Right renal pelvis (tissue), 4 donors: ENCODE measurements around the gene WDR13. TPM values are rescaled to one million over a fixed set of nuclear protein-coding genes. Genes with fewer than 3 reads are reported as not detected.
"Not testable (repeated sequence)": the region's sequence is repeated elsewhere in the genome, so short reads cannot be mapped to it uniquely, and the experiment has no call there.

Experiments
- DNase-seq, 4 donors: peaks; one replicate each; pipeline ENCODE4 v3.0.0-alpha.2; 2013; ENCODE audit warnings: low read depth in 4 of 4, low spot score in 3 of 4, missing footprints in 1 of 4
- polyA plus RNA-seq, 4 donors: library from polyadenylated mRNA; unstranded; fragments of 120-200 nt; gene quantifications; one replicate each; pipeline ENCODE4 v1.2.1, GENCODE V29; 2013; ENCODE audit not compliant: insufficient read length in 4 of 4

Gene WDR13
- polyA plus RNA-seq, 4 donors = 116 to 156 (median 127) TPM

- no peak for DNase-seq
Observed at GRCh38 chrX:48649102-48649501, 51.8 kb downstream of the WDR13 start.

DNA sequence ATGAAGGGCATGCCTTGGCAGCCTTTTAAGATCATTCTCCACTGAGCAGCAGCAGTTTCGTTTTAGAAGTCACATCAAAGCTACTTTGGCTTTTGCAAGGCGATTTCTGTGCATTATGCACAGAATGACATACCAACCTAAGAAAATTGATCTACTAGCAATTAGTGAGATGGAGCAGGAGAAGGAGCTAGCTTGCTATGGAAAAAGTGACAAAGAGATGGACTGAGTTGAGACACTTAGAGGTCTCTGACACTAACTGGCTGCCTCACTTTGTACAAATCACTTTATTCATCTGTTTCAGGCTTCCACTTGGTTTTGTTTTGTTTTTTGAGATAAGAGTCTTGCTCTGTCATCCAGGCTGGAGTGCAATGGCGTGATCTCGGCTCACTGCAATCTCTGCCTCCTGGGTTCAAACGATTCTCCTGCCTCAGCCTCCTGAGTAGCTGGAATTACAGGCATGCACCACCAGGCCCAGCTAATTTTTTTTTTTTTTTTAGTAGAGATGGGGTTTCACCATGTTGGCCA lies 54.8 kb downstream of the WDR13 start:
- not testable (repeated sequence) for DNase-seq

DNA sequence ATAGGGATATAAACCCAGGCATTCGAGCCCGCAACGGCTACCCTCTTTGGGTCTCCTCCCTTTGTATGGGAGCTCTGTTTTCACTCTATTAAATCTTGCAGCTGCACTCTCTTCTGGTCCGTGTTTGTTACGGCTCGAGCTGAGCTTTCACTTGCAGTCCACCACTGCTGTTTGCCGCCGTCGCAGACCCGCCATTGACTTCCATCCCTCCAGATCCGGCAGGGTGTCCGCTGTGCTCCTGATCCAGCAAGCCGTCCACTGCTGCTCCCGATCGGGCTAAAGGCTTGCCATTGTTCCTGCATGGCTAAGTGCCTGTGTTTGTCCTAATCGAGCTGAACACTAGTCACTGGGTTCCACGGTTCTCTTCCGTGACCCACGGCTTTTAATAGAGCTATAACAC lies 57.5 kb downstream of the WDR13 start:
- not testable (repeated sequence) for DNase-seq

Other genes starting within 250 kb of the WDR13 start
- gene SSX3, start 240.8 kb upstream of the WDR13 start, polyA plus RNA-seq = not detected
- not detected for gene SSX4, start 214.0 kb upstream of the WDR13 start, polyA plus RNA-seq
- not detected for gene SSX4B, start 185.5 kb upstream of the WDR13 start, polyA plus RNA-seq
- gene SLC38A5, start 127.2 kb upstream of the WDR13 start, polyA plus RNA-seq = 1 to 10 TPM; 4.6 to 7.2 (median 5.2) TPM
- gene FTSJ1, start 121.3 kb upstream of the WDR13 start, polyA plus RNA-seq = 10 to 100 TPM; 35.1 to 39.5 (median 36.3) TPM
- gene PORCN, start 88.5 kb upstream of the WDR13 start, polyA plus RNA-seq = 1 to 10 TPM; 6.6 to 8.6 (median 8.1) TPM
- gene EBP, start 75.7 kb upstream of the WDR13 start, polyA plus RNA-seq = 10 to 100 TPM; 69.1 to 76.2 (median 71.7) TPM
- gene TBC1D25, start 57.8 kb upstream of the WDR13 start, polyA plus RNA-seq = 10 to 100 TPM in 3 of 4 donors, 1 to 10 TPM in 1; 9.7 to 10.7 (median 10.3) TPM
- 100 to 1,000 TPM; 265 to 315 (median 300) TPM for gene RBM3, start 23.0 kb upstream of the WDR13 start, polyA plus RNA-seq
- 1 to 10 TPM; 2.5 to 4.3 (median 3.4) TPM for gene WAS, start 86.3 kb downstream of the WDR13 start, polyA plus RNA-seq
- 1 to 10 TPM; 6.0 to 7.8 (median 6.9) TPM for gene SUV39H1, start 99.2 kb downstream of the WDR13 start, polyA plus RNA-seq
- gene GLOD5, start 164.3 kb downstream of the WDR13 start, polyA plus RNA-seq = 1 to 10 TPM; 1.5 to 2.4 (median 1.7) TPM
- gene GATA1, start 189.1 kb downstream of the WDR13 start, polyA plus RNA-seq = 1 to 10 TPM in 1 of 4 donors, under 1 TPM in 3; 0.53 to 1.0 (median 0.72) TPM
- 100 to 1,000 TPM; 158 to 174 (median 167) TPM for gene HDAC6, start 204.6 kb downstream of the WDR13 start, polyA plus RNA-seq
- under 1 TPM in 3 of 4 donors, not detected in 1; 0.04 to 0.21 (median 0.17) TPM for gene ERAS, start 229.0 kb downstream of the WDR13 start, polyA plus RNA-seq
- gene PCSK1N, start 238.1 kb downstream of the WDR13 start, polyA plus RNA-seq = 10 to 100 TPM in 2 of 4 donors, 1 to 10 TPM in 2; 6.0 to 20.2 (median 11.3) TPM